Activated T-helper 2 cell treated with anti-CD3 and anti-CD28 coated beads, Interferon-gamma antibody, Interleukin-2, Interleukin-4, amounts not matched to agents 10 μg/mL and 5 μg/mL and 100 μg/mL, durations not matched to agents 14 hours and 24 hours and 36 hours (primary cell): ENCODE data around the gene RASA3. TPM values are rescaled to one million over a fixed set of nuclear protein-coding genes. Genes with fewer than 3 reads are reported as not detected.
"Not testable (repeated sequence)": the region's sequence is repeated elsewhere in the genome, so short reads cannot be mapped to it uniquely, and the experiment has no call there.

Experiments used
- DNase-seq: peaks from one replicate; pipeline ENCODE4 v3.0.0; 2021; ENCODE audit warnings: low spot score
- H3K27ac Mint-ChIP-seq: one replicate; pipeline ENCODE4 v1.8.0; 2021; ENCODE audit warnings: mixed read lengths
- H3K27me3 Mint-ChIP-seq: one replicate; pipeline ENCODE4 v1.8.0; 2021; ENCODE audit warnings: low read depth, mixed read lengths
- H3K36me3 Mint-ChIP-seq: one replicate; pipeline ENCODE4 v1.8.0; 2021; ENCODE audit warnings: low read depth, mixed read lengths
- H3K4me1 Mint-ChIP-seq: one replicate; pipeline ENCODE4 v1.8.0; 2021; ENCODE audit warnings: low read depth, mixed read lengths
- H3K4me3 Mint-ChIP-seq: one replicate; pipeline ENCODE4 v1.8.0; 2021; ENCODE audit warnings: low read depth, mild to moderate bottlenecking, moderate library complexity, mixed read lengths
- H3K9me3 Mint-ChIP-seq: one replicate; pipeline ENCODE4 v1.8.0; 2021; ENCODE audit warnings: mixed read lengths
- intact Hi-C: fragments of 100-400 bp; cut with micrococcal nuclease; formaldehyde crosslinking; loops from one replicate; pipeline ENCODE4 v1.15.1; 2023
- total RNA-seq: library from RNA; stranded (reverse); gene quantifications from 2 replicates; pipeline ENCODE4 v1.2.3, GENCODE V29; 2022

The RASA3 gene
- total RNA-seq, 1 donor from 2014 or later: 13.9 TPM

DNA sequence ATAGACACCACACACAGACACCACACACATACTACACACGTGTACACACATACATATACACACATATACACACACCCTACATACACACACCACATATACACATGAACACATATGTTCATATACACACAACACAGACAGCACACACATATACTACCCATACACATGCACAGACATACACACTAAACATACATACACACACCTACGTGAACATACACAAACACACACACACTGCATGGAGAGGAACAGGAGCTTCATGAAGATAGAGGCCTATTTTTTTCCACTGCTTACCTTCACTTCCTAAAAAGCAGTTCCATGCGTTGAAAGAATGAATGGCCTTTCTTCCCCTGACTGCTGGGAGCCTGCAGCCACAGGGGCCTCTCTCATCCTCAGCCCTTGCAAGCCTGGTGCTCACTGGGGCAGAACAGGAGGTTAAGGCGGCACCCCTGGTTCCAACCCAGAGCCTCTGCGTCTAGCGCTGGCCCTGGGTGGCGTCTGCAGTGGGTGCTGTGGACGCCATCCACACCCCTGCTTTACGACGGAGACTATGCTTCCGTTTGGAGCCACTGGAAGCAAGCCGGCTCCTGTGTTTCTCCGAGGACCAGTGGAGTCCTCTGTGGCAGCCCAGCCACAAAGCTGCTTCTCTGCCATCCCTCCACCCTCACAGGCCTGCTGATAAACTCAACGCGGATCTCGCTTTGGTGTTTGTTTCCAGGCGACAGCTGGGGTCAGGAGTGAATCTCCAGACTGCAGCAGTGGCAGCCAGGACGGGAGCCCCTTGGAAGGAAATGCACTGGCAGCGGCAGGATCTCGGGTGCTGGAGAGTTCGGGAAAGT, 1.9 kb upstream of the RASA3 start:
- Mint-ChIP-seq H3K4me1 (peaks cover 23% of the 10 kb centered on the region), H3K36me3 (peaks cover 3% of the 10 kb centered on the region), H3K27me3 (peaks cover 13% of the 10 kb centered on the region), H3K9me3 (peaks cover 3% of the 10 kb centered on the region), H3K4me3 (peak overlapping the region; percentile 60), H3K27ac (peak overlapping the region; percentile 2)
- intact Hi-C loops: loop anchor here (5.0 kb wide), 1 partner anchor 927 kb away; the partner anchor contains the start of genes CUL4A and PCID2
- no peak for DNase-seq

DNA sequence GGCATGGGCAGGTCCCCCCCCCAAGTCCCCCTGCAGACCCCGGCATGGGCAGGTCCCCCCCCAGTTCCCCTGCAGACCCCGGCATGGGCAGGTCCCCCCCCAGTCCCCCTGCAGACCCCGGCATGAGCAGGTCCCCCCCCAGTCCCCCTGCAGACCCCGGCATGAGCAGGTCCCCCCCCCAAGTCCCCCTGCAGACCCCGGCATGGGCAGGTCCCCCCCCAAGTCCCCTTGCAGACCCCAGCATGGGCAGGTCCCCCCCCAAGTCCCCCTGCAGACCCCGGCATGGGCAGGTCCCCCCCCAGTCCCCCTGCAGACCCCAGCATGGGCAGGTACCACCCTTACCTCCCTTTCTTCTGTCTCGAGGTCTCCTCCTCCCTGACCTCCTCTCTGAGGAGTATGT, 1.1 kb upstream of the RASA3 start:
- Mint-ChIP-seq H3K4me1 (peaks cover 29% of the 10 kb centered on the region), H3K4me3 (peak overlapping the region; percentile 60), H3K27me3 (peaks cover 13% of the 10 kb centered on the region), H3K27ac (peak overlapping the region; percentile 2)
- intact Hi-C loops: loop anchor here (5.0 kb wide), 1 partner anchor 926 kb away; the partner anchor contains the start of genes CUL4A and PCID2
- not testable (repeated sequence) for DNase-seq, H3K9me3 Mint-ChIP-seq, H3K36me3 Mint-ChIP-seq

- not testable (repeated sequence) for H3K36me3 Mint-ChIP-seq, H3K27ac Mint-ChIP-seq, H3K9me3 Mint-ChIP-seq, H3K4me3 Mint-ChIP-seq, DNase-seq
- Mint-ChIP-seq H3K27me3 (peaks cover 13% of the 10 kb centered on the region), H3K4me1 (peaks cover 33% of the 10 kb centered on the region)
- intact Hi-C loops: loop anchor here (5.0 kb wide), 1 partner anchor 926 kb away; the partner anchor contains the start of genes CUL4A and PCID2
Observed at GRCh38 chr13:114133126-114133525, 703 bp upstream of the RASA3 start.

DNA sequence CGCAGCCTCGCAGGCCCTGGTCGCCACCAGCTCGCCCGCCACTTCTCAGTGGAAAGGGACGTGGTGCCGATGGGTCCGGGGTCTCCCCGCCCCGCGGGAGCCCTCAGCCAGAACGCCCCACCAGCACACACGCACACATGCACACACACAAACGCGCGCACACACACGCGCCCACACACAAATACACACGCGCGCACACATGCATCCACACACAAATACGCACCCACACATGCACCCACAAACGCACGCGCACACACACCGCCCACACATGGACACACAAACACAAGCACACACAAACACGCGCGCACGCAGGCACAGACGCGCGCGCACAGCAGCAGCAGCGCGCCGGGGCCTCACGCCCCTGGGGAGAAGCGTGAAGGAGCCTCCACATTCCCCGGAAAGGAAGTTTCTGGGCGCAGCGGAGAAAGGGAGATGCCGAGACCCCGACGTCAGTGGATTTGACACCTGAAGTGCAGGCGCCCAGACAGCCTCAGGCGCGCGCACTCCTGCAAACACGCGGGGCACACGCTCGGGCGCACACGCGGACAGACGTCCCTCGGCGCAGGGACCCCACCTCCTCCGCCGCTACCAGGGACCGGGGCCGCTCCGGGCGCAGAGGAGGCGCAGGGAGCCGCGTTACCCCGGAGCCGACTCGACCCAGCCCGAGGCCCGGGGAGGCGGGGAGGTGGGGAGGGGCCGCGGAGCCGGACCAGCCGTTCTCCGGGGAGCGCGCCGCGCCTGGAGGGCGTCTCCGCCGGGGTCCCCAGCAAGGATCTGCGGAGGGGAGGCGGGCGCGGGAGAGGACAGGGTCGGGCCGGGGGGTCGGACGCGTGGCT, 622 bp downstream of the RASA3 start:
- no peaks in the 10 kb centered on the region for H3K9me3 Mint-ChIP-seq
- DNase-seq: no peak
- H3K27ac Mint-ChIP-seq: peak overlapping the region; percentile 87
- H3K27me3 Mint-ChIP-seq: peaks cover 13% of the 10 kb centered on the region
- peak overlapping the region; percentile 93 for H3K4me3 Mint-ChIP-seq
- intact Hi-C loops: loop anchor here (1.0 to 5.0 kb wide), 2 partner anchors 64 to 924 kb away; partner anchors contain the start of genes CUL4A and PCID2
- H3K4me1 Mint-ChIP-seq: peaks cover 41% of the 10 kb centered on the region
- H3K36me3 Mint-ChIP-seq: peaks cover 16% of the 10 kb centered on the region

DNA sequence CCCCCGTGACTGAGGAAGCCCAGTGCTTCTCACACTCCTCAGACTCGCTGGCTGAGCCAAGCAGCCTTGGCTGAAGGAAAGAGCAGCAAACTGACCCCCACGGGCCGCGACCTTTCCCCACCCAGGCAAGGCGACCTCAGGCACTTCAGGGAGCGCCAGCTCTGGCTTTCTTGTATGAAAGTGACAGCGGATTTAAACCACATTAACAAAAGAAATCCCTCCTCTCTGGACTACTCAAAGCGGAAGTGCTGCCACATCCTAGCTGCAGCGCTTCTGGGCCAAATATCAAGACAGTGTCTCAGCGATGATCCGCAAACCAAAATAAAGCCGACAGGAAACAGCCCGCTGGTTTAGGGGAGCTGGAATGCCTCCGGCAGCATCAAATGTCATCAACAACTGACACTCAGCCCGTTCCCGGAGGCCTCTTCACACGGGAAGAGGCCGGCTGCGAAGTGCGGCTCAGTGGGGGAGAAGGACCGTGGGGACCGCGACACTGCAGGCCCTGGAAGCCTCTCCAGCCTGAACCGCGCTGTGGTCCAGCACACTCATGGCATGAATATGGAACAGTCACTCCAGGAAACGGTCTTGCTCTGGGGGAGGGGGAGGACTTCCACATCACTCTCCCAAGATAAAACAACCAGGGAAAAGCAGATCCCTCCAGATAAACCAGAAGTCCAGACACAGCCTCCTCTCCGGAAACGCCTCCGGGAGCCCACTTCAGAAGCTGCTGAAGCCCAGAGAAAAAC, 1.4 kb downstream of the RASA3 start:
- H3K4me1 Mint-ChIP-seq: peaks cover 49% of the 10 kb centered on the region
- H3K4me3 Mint-ChIP-seq: peak overlapping the region; percentile 93
- peak; percentile 67 for DNase-seq
- H3K27ac Mint-ChIP-seq: peak overlapping the region; percentile 87
- H3K27me3 Mint-ChIP-seq: peaks cover 11% of the 10 kb centered on the region
- H3K9me3 Mint-ChIP-seq: no peaks in the 10 kb centered on the region
- peaks cover 23% of the 10 kb centered on the region for H3K36me3 Mint-ChIP-seq
- intact Hi-C loops: loop anchor here (1.0 to 5.0 kb wide), 2 partner anchors 64 to 924 kb away; partner anchors contain the start of genes CUL4A and PCID2

GRCh38 chr13:114130131-114130836, 2.1 kb downstream of the RASA3 start:
- H3K4me1 Mint-ChIP-seq: peaks cover 50% of the 10 kb centered on the region
- peak overlapping the region; percentile 93 for H3K4me3 Mint-ChIP-seq
- H3K9me3 Mint-ChIP-seq: peaks cover under 1% of the 10 kb centered on the region
- peak overlapping the region; percentile 87 for H3K27ac Mint-ChIP-seq
- DNase-seq: no peak
- intact Hi-C loops: loop anchor here (5.0 kb wide), 1 partner anchor 923 kb away; the partner anchor contains the start of genes CUL4A and PCID2
- H3K27me3 Mint-ChIP-seq: peaks cover 10% of the 10 kb centered on the region
- H3K36me3 Mint-ChIP-seq: peaks cover 23% of the 10 kb centered on the region

GRCh38 chr13:114129649-114130062, 2.8 kb downstream of the RASA3 start:
- Mint-ChIP-seq H3K4me1 (peaks cover 56% of the 10 kb centered on the region), H3K36me3 (peaks cover 28% of the 10 kb centered on the region), H3K9me3 (peaks cover 4% of the 10 kb centered on the region), H3K27me3 (peaks cover 8% of the 10 kb centered on the region), H3K4me3 (peak overlapping the region; percentile 60), H3K27ac (peak overlapping the region; percentile 84)
- no peak for DNase-seq
- intact Hi-C loops: loop anchor here (1.0 to 5.0 kb wide), 4 partner anchors 11 to 922 kb away; partner anchors contain the start of genes CDC16, CUL4A and PCID2

- DNase-seq: peak; percentile 83
- Mint-ChIP-seq H3K4me3 (peak overlapping the region; percentile 60), H3K4me1 (peaks cover 55% of the 10 kb centered on the region), H3K27ac (peak overlapping the region; percentile 84), H3K9me3 (peaks cover 4% of the 10 kb centered on the region), H3K27me3 (peaks cover 5% of the 10 kb centered on the region), H3K36me3 (peaks cover 30% of the 10 kb centered on the region)
- intact Hi-C loops: loop anchor here (1.0 to 5.0 kb wide), 3 partner anchors 11 to 103 kb away; partner anchors contain the start of gene CDC16
Observed at GRCh38 chr13:114128624-114129522, 3.5 kb downstream of the RASA3 start.

DNA sequence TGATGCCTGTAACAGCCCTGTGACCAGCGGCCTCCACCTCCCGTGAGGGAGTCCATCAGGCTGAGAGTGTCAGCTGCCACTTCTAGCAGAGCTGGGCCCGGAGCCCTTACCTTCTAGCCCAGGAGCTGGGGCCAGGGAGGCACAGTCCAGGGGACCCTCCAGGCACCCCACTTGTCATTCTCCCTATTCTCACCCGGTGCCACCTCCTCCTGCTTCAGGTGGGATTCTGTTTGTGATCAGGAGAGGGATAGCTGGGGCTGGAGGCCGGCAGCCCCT, 4.1 kb downstream of the RASA3 start:
- intact Hi-C loops: loop anchor here (5.0 kb wide), 1 partner anchor 104 kb away; the partner anchor contains the start of gene CDC16

GRCh38 chr13:114127473-114128347, 4.7 kb downstream of the RASA3 start:
- peaks cover 4% of the 10 kb centered on the region for H3K9me3 Mint-ChIP-seq
- peak overlapping the region; percentile 21 for H3K27ac Mint-ChIP-seq

More for the DNA sequence above, 4.1 kb downstream of the RASA3 start:
- H3K9me3 Mint-ChIP-seq: peaks cover 4% of the 10 kb centered on the region
- no peak for DNase-seq
- peaks cover 53% of the 10 kb centered on the region for H3K4me1 Mint-ChIP-seq
- peaks cover 3% of the 10 kb centered on the region for H3K27me3 Mint-ChIP-seq
- peaks cover 30% of the 10 kb centered on the region for H3K36me3 Mint-ChIP-seq
- peak overlapping the region; percentile 21 for H3K27ac Mint-ChIP-seq
- H3K4me3 Mint-ChIP-seq: peak overlapping the region; percentile 27

More at GRCh38 chr13:114127473-114128347, 4.7 kb downstream of the RASA3 start:
- Mint-ChIP-seq H3K36me3 (peaks cover 30% of the 10 kb centered on the region), H3K4me3 (no peak overlapping the region), H3K27me3 (peaks cover 3% of the 10 kb centered on the region), H3K4me1 (peaks cover 53% of the 10 kb centered on the region)
- intact Hi-C loops: loop anchor here (5.0 kb wide), 1 partner anchor 105 kb away; the partner anchor contains the start of gene CDC16
- DNase-seq: no peak
